ENCODE measurements around the gene KLHL24. TPM values are rescaled to one million over a fixed set of nuclear protein-coding genes. Genes with fewer than 3 reads are reported as not detected.

Gene KLHL24
- total and polyA plus RNA-seq, 2 of the 4 experiments (the other 2 are of a cell fraction) = 5.7 to 25.6 TPM

GRCh38 chr3:183697123-183697609, 61.7 kb downstream of the KLHL24 start:
- Histone ChIP-seq H3K9ac (ENCODE audit: low read depth, low read length) (peak overlapping the region; percentile 93), H2AK5ac (ENCODE audit: low read depth, low read length) (peak overlapping the region; percentile 89), H3K36me3 (ENCODE audit: control insufficient read depth, insufficient read depth, low read length) (peaks cover 3% of the 10 kb centered on the region; the same call in 1 of the 2 replicates), H3K4ac (ENCODE audit: low read depth, low read length) (peak overlapping the region; percentile 77), H3K23ac (ENCODE audit: low read depth, low read length) (peak overlapping the region; percentile 87), H3K4me1 (ENCODE audit: control insufficient read depth, insufficient read depth, low read length) (peaks cover 2% of the 10 kb centered on the region), H3K9me3 (ENCODE audit: control insufficient read depth, insufficient read depth, low read length) (no peaks in the 10 kb centered on the region), H3K14ac (replicated peaks; ENCODE audit: low read depth, low read length) (peak overlapping the region; percentile 50), H4K91ac (ENCODE audit: insufficient read depth, low read depth, low read length) (peak overlapping the region; percentile 61), H2BK120ac (ENCODE audit: low read depth, low read length) (peak overlapping the region; percentile 50), H2BK5ac (ENCODE audit: low read depth, low read length, poor library complexity, severe bottlenecking) (peak overlapping the region; percentile 75), H2BK15ac (ENCODE audit: low read depth, low read length) (peak overlapping the region; percentile 57; the same call in 2 of the 3 replicates), H3K27me3 (ENCODE audit: control insufficient read depth, insufficient read depth, low read length) (no peaks in the 10 kb centered on the region), H3K4me2 (ENCODE audit: low read depth, low read length) (peak overlapping the region; percentile 69), H2BK20ac (ENCODE audit: low read depth, low read length) (no peak overlapping the region; the same call in 1 of the 2 replicates), H4K20me1 (ENCODE audit: insufficient read depth, low read length) (peaks cover 35% of the 10 kb centered on the region), H3K9me1 (ENCODE audit: insufficient read depth, low read length) (peaks cover 4% of the 10 kb centered on the region), H4K5ac (ENCODE audit: low read depth, low read length) (peak overlapping the region; percentile 74), H2AFZ (replicated peaks; ENCODE audit: low read length, poor library complexity) (peak overlapping the region; percentile 89), H3K56ac (ENCODE audit: extremely low read depth, insufficient read depth, low read length) (peak overlapping the region; percentile 77; the same call in 1 of the 2 replicates), H3K27ac (ENCODE audit: insufficient read depth, low read length) (peak overlapping the region; percentile 73), H4K8ac (ENCODE audit: low read depth in 2 of 2, low read length in 2 of 2) (peak overlapping the region; percentile 93 to 97), H2AK9ac (replicated peaks; ENCODE audit: low read depth, low read length, poor library complexity) (peak overlapping the region; percentile 88), H3K79me1 (ENCODE audit: low read depth in 1 of 2, low read length in 2 of 2) (peaks cover 5 to 33% of the 10 kb centered on the region in 2 experiments; a peak in 3 of 4 replicates), H3K18ac (ENCODE audit: low read depth, low read length) (peak overlapping the region; percentile 31; the same call in 1 of the 2 replicates), H3K4me3 (ENCODE audit: insufficient read depth, low read depth, low read length) (peak overlapping the region; percentile 99)
- DNase-seq (no peak), ATAC-seq (ENCODE audit: low read depth) (no peak)
- POLR2A ChIA-PET (ENCODE audit: unreplicated experiment) = interaction anchor here (0.6 to 0.7 kb wide), 2 partner anchors 75 to 1088 kb away, joined by 3 to 4 read pairs; no protein-coding TSS in a partner anchor
- dilution Hi-C loops (cut with HindIII; ENCODE audit: low sequenced_read_pairs, unreplicated experiment) (no loop called here), in situ Hi-C loops (cut with MboI; ENCODE audit: low sequenced_read_pairs) (no loop called here), intact Hi-C loops (cut with micrococcal nuclease) (no loop called here)
- no peak for TF ChIP-seq CEBPB (IDR thresholded peaks at IDR 0.05; ENCODE audit: low read depth, low read length)
- TF ChIP-seq POLR2A (IDR thresholded peaks at IDR 0.05; ENCODE audit: low read depth, low read length) = no peak
- TF ChIP-seq RFX5 (IDR thresholded peaks at IDR 0.05; ENCODE audit: low read depth, low read length) = no peak
- no peak for TF ChIP-seq MAZ (IDR thresholded peaks at IDR 0.05; ENCODE audit: borderline replicate concordance, low read depth, low read length)
- no peak for TF ChIP-seq RAD21 (IDR thresholded peaks at IDR 0.05; ENCODE audit: low read length)
- TF ChIP-seq ELK1 (IDR thresholded peaks at IDR 0.05; ENCODE audit: borderline replicate concordance, low read depth, low read length) = no peak
- no peak for TF ChIP-seq BHLHE40 (IDR thresholded peaks at IDR 0.05; ENCODE audit: low read depth, low read length)
- no peak for TF ChIP-seq RCOR1 (IDR thresholded peaks at IDR 0.05; ENCODE audit: insufficient replicate concordance, low read length)
- no peak for TF ChIP-seq FOS (IDR thresholded peaks at IDR 0.05; ENCODE audit: low read depth, low read length)
- TF ChIP-seq NFE2L2 (IDR thresholded peaks at IDR 0.05; ENCODE audit: low read depth, low read length) = no peak
- no peak for TF ChIP-seq MXI1 (IDR thresholded peaks at IDR 0.05; ENCODE audit: borderline replicate concordance, low read depth, low read length)
- TF ChIP-seq USF2 (IDR thresholded peaks at IDR 0.05; ENCODE audit: low read depth, low read length) = no peak
- TF ChIP-seq SMC3 (IDR thresholded peaks at IDR 0.05; ENCODE audit: low read depth, low read length) = no peak
- CTCF ChIA-PET = interaction anchor here (0.6 to 1.0 kb wide), 4 partner anchors 15 to 43 kb away, joined by 3 read pairs; no protein-coding TSS in a partner anchor
- WGBS, 2 experiments (ENCODE audit: extremely low coverage in 2 of 2, insufficient read length in 1 of 2) = no CpG with 5 or more reads among the region's 4 CpGs
- BruUV-seq (replicated peaks) = no TSS peak
